ENCODE data around the gene GALNTL6. TPM values are rescaled to one million over a fixed set of nuclear protein-coding genes. Genes with fewer than 3 reads are reported as not detected.

GALNTL6 gene
- total RNA-seq, 1 donor from 2014 or later = 0.34 TPM

DNA sequence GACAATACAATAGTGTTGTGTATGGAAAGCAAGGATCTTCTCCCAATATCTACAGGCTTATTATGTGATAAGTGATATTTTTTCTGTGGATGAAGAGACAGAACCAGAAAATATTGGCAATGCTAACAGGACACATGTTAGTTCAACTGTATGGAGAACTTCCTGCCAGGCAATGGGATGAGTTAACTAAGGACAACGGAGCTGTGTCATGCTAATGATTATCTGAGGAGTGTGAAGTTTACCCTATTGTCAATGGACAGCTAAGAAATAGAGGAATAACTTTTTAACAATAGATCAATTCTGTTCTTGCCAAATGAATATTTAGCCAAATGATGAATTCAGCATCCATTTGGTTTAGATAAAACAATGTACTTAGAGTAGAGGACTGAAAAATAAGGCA, 180.0 kb downstream of the GALNTL6 start:
- no peak for TF ChIP-seq CTCF (IDR thresholded peaks at IDR 0.05; ENCODE audit: partially characterized antibody, unreplicated experiment)
- Mint-ChIP-seq H3K27me3 (ENCODE audit: unreplicated experiment) (no peaks in the 10 kb centered on the region), H3K27ac (ENCODE audit: unreplicated experiment) (no peak overlapping the region), H3K9me3 (ENCODE audit: unreplicated experiment) (peaks cover 2% of the 10 kb centered on the region), H3K4me1 (ENCODE audit: low read depth, unreplicated experiment) (no peaks in the 10 kb centered on the region), H3K4me3 (ENCODE audit: unreplicated experiment) (no peak overlapping the region), H3K36me3 (ENCODE audit: unreplicated experiment) (no peaks in the 10 kb centered on the region)
- DNase-seq = no peak

GRCh38 chr4:172007889-172008288, 194.7 kb downstream of the GALNTL6 start:
- no peak for DNase-seq
- Mint-ChIP-seq H3K36me3 (ENCODE audit: unreplicated experiment) (no peaks in the 10 kb centered on the region), H3K27me3 (ENCODE audit: unreplicated experiment) (no peaks in the 10 kb centered on the region), H3K4me3 (ENCODE audit: unreplicated experiment) (no peak overlapping the region), H3K27ac (ENCODE audit: unreplicated experiment) (no peak overlapping the region), H3K4me1 (ENCODE audit: low read depth, unreplicated experiment) (no peaks in the 10 kb centered on the region), H3K9me3 (ENCODE audit: unreplicated experiment) (no peaks in the 10 kb centered on the region)
- TF ChIP-seq CTCF (IDR thresholded peaks at IDR 0.05; ENCODE audit: partially characterized antibody, unreplicated experiment) = no peak

DNA sequence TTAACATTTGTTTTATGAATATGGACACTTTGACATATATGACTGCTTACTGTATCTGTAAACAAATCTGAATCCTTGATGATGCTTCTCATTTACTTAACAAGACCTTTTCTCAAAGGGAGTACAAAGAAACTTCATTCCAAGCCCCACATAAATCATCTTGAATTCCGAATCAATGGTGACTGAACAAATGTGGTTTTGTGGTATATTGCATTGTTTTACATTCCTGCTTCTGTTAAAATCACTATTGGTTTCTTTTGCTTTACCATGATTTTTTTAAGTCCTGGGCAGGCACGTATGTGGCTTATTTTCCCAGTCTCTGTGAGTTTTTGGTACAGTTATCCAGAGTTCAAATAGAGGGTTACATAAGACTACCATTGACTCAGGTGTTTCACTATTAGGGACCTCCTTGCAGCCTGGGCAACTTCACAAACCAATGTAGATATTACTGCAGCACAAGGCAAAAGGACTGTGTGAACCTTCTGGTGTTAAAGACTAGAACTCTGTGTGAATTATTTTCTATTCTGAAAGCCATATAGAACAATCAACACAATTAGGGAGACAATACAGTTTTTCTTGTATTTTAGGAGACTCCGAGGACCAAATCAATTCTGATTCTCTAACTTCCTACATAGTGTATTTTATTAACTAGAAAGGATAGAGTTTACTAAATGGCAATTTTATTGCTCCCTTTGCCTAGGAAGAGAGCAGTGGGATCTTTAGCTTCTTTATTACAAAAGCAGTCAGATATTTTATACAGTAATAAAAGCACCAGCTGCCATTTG, 196.4 kb downstream of the GALNTL6 start:
- Mint-ChIP-seq H3K27me3 (ENCODE audit: unreplicated experiment) (no peaks in the 10 kb centered on the region), H3K4me3 (ENCODE audit: unreplicated experiment) (no peak overlapping the region), H3K9me3 (ENCODE audit: unreplicated experiment) (no peaks in the 10 kb centered on the region), H3K4me1 (ENCODE audit: low read depth, unreplicated experiment) (no peaks in the 10 kb centered on the region), H3K27ac (ENCODE audit: unreplicated experiment) (no peak overlapping the region), H3K36me3 (ENCODE audit: unreplicated experiment) (no peaks in the 10 kb centered on the region)
- no peak for TF ChIP-seq CTCF (IDR thresholded peaks at IDR 0.05; ENCODE audit: partially characterized antibody, unreplicated experiment)
- DNase-seq = no peak

DNA sequence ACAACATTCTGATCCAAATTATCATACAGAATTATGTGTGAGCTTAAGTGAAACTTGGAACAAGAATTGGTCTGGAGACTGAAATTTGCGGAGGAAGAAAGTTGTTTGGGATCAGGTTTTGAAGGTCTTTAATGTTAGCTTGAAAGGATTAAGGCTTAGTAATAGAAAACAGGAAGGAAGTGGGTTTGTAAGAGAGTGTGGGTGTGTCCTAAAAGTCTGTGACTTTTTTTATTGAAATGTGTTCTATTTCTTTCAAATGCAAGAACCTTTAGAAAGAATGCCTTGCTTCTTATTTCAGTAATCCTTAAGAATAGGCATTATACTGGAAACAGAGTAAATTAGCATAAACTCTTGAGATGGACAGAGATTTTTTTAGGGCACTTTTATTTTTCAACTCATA, 198.0 kb downstream of the GALNTL6 start:
- DNase-seq = no peak
- no peak overlapping the region for H3K4me3 Mint-ChIP-seq (ENCODE audit: unreplicated experiment)
- no peak for TF ChIP-seq CTCF (IDR thresholded peaks at IDR 0.05; ENCODE audit: partially characterized antibody, unreplicated experiment)

DNA sequence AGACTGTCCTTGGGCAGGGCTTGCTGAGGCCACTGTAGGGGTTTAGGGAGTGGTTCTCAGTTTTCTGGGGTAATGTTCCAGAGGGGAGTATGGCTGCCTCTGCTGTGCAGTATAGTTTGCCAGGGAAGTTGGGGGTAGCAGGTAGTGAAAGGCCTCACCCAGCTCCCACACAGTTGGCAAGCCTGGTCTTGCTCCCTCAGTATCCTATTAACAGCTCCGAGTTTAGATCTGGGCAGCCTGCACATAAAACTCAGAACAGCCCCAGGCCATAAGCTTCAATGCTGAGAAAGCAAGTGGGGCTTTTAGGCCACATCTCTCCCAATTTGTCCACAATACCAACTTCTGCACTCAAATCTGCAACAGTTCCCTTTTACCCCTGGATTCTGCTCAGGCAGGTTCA, 205.2 kb downstream of the GALNTL6 start:
- H3K36me3 Mint-ChIP-seq (ENCODE audit: unreplicated experiment) = no peaks in the 10 kb centered on the region
- H3K27ac Mint-ChIP-seq (ENCODE audit: unreplicated experiment) = no peak overlapping the region
- TF ChIP-seq CTCF (IDR thresholded peaks at IDR 0.05; ENCODE audit: partially characterized antibody, unreplicated experiment) = no peak
- H3K9me3 Mint-ChIP-seq (ENCODE audit: unreplicated experiment) = peaks cover 4% of the 10 kb centered on the region
- no peak for DNase-seq
- H3K4me3 Mint-ChIP-seq (ENCODE audit: unreplicated experiment) = no peak overlapping the region
- H3K4me1 Mint-ChIP-seq (ENCODE audit: low read depth, unreplicated experiment) = no peaks in the 10 kb centered on the region
- no peaks in the 10 kb centered on the region for H3K27me3 Mint-ChIP-seq (ENCODE audit: unreplicated experiment)

More for the DNA sequence above, 198.0 kb downstream of the GALNTL6 start:
- no peaks in the 10 kb centered on the region for H3K27me3 Mint-ChIP-seq (ENCODE audit: unreplicated experiment)
- no peaks in the 10 kb centered on the region for H3K36me3 Mint-ChIP-seq (ENCODE audit: unreplicated experiment)
- peaks cover 1% of the 10 kb centered on the region for H3K9me3 Mint-ChIP-seq (ENCODE audit: unreplicated experiment)
- no peak overlapping the region for H3K27ac Mint-ChIP-seq (ENCODE audit: unreplicated experiment)
- H3K4me1 Mint-ChIP-seq (ENCODE audit: low read depth, unreplicated experiment) = no peaks in the 10 kb centered on the region

Data from glutamatergic neuron (in vitro differentiated cells).